Measurements from ENCODE around the gene WDR59. TPM values are rescaled to one million over a fixed set of nuclear protein-coding genes. Genes with fewer than 3 reads are reported as not detected.

The WDR59 gene
- total RNA-seq, 4 donors from 2014 or later = 29.2 to 61.4 (median 45.6) TPM

DNA sequence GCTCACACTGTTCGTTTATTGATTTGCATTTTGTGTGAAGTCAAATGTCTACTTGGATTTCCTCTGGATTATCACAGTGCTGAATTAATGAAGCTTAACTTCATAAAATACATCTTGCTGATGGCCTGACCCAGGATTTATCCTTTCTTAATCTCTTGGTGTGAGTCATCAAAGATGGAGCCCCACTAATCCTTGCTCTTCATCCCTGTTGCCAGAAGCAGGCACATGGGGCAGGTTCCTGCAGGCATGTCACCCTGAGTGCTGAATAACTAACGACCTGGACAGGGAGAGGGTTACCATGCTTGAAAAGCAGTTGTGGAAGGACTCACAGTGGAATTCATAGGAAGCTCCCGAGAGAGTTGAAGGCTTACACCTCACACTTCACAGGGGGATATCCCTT, 154.3 kb downstream of the WDR59 start:
- Histone ChIP-seq H3K27ac (no peak overlapping the region), H3K4me1 (no peaks in the 10 kb centered on the region), H3K4me3 (no peak overlapping the region), H3K36me3 (no peaks in the 10 kb centered on the region), H3K27me3 (no peaks in the 10 kb centered on the region), H3K9me3 (peaks cover 0 to 29% (median 2%) of the 10 kb centered on the region in 4 donors)
- WGBS, 2 donors = 64 to 73% methylated on average over 3 of the region's 3 CpGs
- DNase-seq (ENCODE audit: low spot score in 2 of 2) = no peak
- TF ChIP-seq CTCF (IDR thresholded peaks at IDR 0.05) = no peak
- no peak for TF ChIP-seq POLR2A (IDR thresholded peaks at IDR 0.05)

DNA sequence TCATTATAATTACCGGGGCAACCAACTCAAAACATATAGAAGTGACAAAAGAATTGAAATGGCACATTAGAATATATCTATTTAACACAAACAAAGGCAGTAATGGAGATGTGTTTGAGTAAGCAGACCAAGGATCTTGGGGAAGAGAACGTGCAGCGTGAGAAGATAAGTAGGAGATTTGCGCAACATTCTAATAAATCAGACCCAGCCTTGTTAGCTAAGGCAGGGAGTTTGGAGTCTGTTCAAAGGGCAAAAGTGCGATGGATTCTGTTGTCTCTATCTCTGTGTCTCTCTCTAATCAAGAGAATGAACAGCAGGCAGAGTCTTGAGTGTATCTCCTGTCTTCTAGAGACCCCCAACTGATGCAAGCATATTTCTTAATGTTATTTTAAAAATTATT, 155.3 kb downstream of the WDR59 start:
- no peaks in the 10 kb centered on the region for H3K36me3 ChIP-seq
- no peaks in the 10 kb centered on the region for H3K4me1 ChIP-seq
- 88 to 90% methylated on average over 5 of the region's 5 CpGs for WGBS, 2 donors

GRCh38 chr16:74825941-74826340, 159.0 kb downstream of the WDR59 start:
- DNase-seq (ENCODE audit: low spot score in 2 of 2) = no peak
- Histone ChIP-seq H3K4me3 (no peak overlapping the region), H3K9me3 (peaks cover 0 to 29% (median 2%) of the 10 kb centered on the region in 4 donors), H3K4me1 (no peaks in the 10 kb centered on the region), H3K36me3 (no peaks in the 10 kb centered on the region), H3K27ac (no peak overlapping the region), H3K27me3 (no peaks in the 10 kb centered on the region)
- no peak for TF ChIP-seq EP300 (IDR thresholded peaks at IDR 0.05)
- TF ChIP-seq CTCF (IDR thresholded peaks at IDR 0.05) = no peak
- TF ChIP-seq POLR2A (IDR thresholded peaks at IDR 0.05) = no peak
- WGBS, 2 donors = 58 to 65% methylated on average over 5 of the region's 5 CpGs

More for the DNA sequence above, 155.3 kb downstream of the WDR59 start:
- DNase-seq (ENCODE audit: low spot score in 2 of 2) = no peak
- TF ChIP-seq EP300 (IDR thresholded peaks at IDR 0.05) (no peak), CTCF (IDR thresholded peaks at IDR 0.05) (no peak), POLR2A (IDR thresholded peaks at IDR 0.05) (no peak)
- H3K27ac ChIP-seq = no peak overlapping the region
- H3K4me3 ChIP-seq = no peak overlapping the region
- no peaks in the 10 kb centered on the region for H3K27me3 ChIP-seq
- H3K9me3 ChIP-seq = peaks cover 0 to 29% (median 2%) of the 10 kb centered on the region in 4 donors

- no peaks in the 10 kb centered on the region for H3K27me3 ChIP-seq
- no peak for DNase-seq (ENCODE audit: low spot score in 2 of 2)
Measured at GRCh38 chr16:74825016-74825415, 159.9 kb downstream of the WDR59 start.

More at GRCh38 chr16:74825016-74825415, 159.9 kb downstream of the WDR59 start:
- 95 to 97% methylated on average over 3 of the region's 3 CpGs for whole genome bisulfite sequencing, 2 donors
- Histone ChIP-seq H3K27ac (no peak overlapping the region), H3K4me3 (no peak overlapping the region), H3K4me1 (no peaks in the 10 kb centered on the region), H3K9me3 (peaks cover 0 to 25% (median 2%) of the 10 kb centered on the region in 4 donors), H3K36me3 (no peaks in the 10 kb centered on the region)
- no peak for TF ChIP-seq CTCF (IDR thresholded peaks at IDR 0.05)
- no peak for TF ChIP-seq EP300 (IDR thresholded peaks at IDR 0.05)
- TF ChIP-seq POLR2A (IDR thresholded peaks at IDR 0.05) = no peak

Other genes with a start within 250 kb of the WDR59 start
- 10 to 100 TPM; 11.9 to 31.6 (median 21.6) TPM for gene FA2H, start 210.3 kb downstream of the WDR59 start, total RNA-seq
- 10 to 100 TPM; 10.3 to 31.4 (median 14.7) TPM for gene ZNRF1, start 13.9 kb upstream of the WDR59 start, total RNA-seq
- gene LDHD, start 131.7 kb upstream of the WDR59 start, total RNA-seq = 10 to 100 TPM; 20.1 to 48.7 (median 27.7) TPM
- 10 to 100 TPM in 2 of 4 donors, 1 to 10 TPM in 2; 6.3 to 12.6 (median 9.5) TPM for gene ZFP1, start 163.4 kb upstream of the WDR59 start, total RNA-seq
- 10 to 100 TPM in 3 of 4 donors, 1 to 10 TPM in 1; 4.2 to 45.0 (median 15.5) TPM for gene CTRB2, start 222.0 kb upstream of the WDR59 start, total RNA-seq
- 10 to 100 TPM in 1 of 4 donors, 1 to 10 TPM in 2, under 1 TPM in 1; 0.59 to 24.3 (median 1.2) TPM for gene CTRB1, start 233.9 kb upstream of the WDR59 start, total RNA-seq

Data from tibial nerve (tissue), 4 donors.